ENCODE data around the gene DOCK2. TPM values are rescaled to one million over a fixed set of nuclear protein-coding genes. Genes with fewer than 3 reads are reported as not detected.

Gene DOCK2
- total RNA-seq, 6 donors from 2014 or later: 46.7 to 150 (median 73.8) TPM

GRCh38 chr5:169906745-169907649 lies 269.9 kb downstream of the DOCK2 start:
- no peak for TF ChIP-seq EP300 (IDR thresholded peaks at IDR 0.05)
- no peak for TF ChIP-seq CTCF (IDR thresholded peaks at IDR 0.05)
- TF ChIP-seq POLR2A (IDR thresholded peaks at IDR 0.05): no peak
- no peak for TF ChIP-seq POLR2AphosphoS5 (IDR thresholded peaks at IDR 0.05)
- no peaks in the 10 kb centered on the region for H3K9me3 ChIP-seq
- H3K4me1 ChIP-seq: no peaks in the 10 kb centered on the region
- ATAC-seq (ENCODE audit: low FRiP score in 2 of 2): no peak
- no peak for DNase-seq
- WGBS, 2 donors: 77 to 84% methylated on average over 8 of the region's 8 CpGs
- no peaks in the 10 kb centered on the region for H3K36me3 ChIP-seq
- no peak overlapping the region for H3K4me3 ChIP-seq
- H3K27me3 ChIP-seq: no peaks in the 10 kb centered on the region
- no peak overlapping the region for H3K27ac ChIP-seq

- TF ChIP-seq POLR2A (IDR thresholded peaks at IDR 0.05): no peak
- no peak for TF ChIP-seq CTCF (IDR thresholded peaks at IDR 0.05)
- TF ChIP-seq EP300 (IDR thresholded peaks at IDR 0.05): no peak
- TF ChIP-seq POLR2AphosphoS5 (IDR thresholded peaks at IDR 0.05): no peak
- H3K27me3 ChIP-seq: no peaks in the 10 kb centered on the region
- no peaks in the 10 kb centered on the region for H3K9me3 ChIP-seq
- H3K4me1 ChIP-seq: no peaks in the 10 kb centered on the region
- 88 to 100% methylated on average over 1 of the region's 1 CpG for WGBS, 2 donors
- ATAC-seq (ENCODE audit: low FRiP score in 2 of 2) (no peak), DNase-seq (no peak)
- H3K4me3 ChIP-seq: no peak overlapping the region
- H3K27ac ChIP-seq: no peak overlapping the region
- H3K36me3 ChIP-seq: no peaks in the 10 kb centered on the region
These were observed 271.8 kb downstream of the DOCK2 start for GRCh38 chr5:169908864-169909263.

GRCh38 chr5:169909945-169910344 lies 272.9 kb downstream of the DOCK2 start:
- no peaks in the 10 kb centered on the region for H3K9me3 ChIP-seq
- no peak overlapping the region for H3K27ac ChIP-seq
- 72 to 97% methylated on average over 3 of the region's 3 CpGs for WGBS, 2 donors
- no peaks in the 10 kb centered on the region for H3K4me1 ChIP-seq
- no peak for TF ChIP-seq CTCF (IDR thresholded peaks at IDR 0.05)
- no peak for TF ChIP-seq POLR2A (IDR thresholded peaks at IDR 0.05)
- no peak for TF ChIP-seq POLR2AphosphoS5 (IDR thresholded peaks at IDR 0.05)
- TF ChIP-seq EP300 (IDR thresholded peaks at IDR 0.05): no peak
- DNase-seq: no peak
- no peaks in the 10 kb centered on the region for H3K36me3 ChIP-seq
- ATAC-seq (ENCODE audit: low FRiP score in 2 of 2): no peak
- no peaks in the 10 kb centered on the region for H3K27me3 ChIP-seq
- H3K4me3 ChIP-seq: no peak overlapping the region

GRCh38 chr5:169910393-169910792 lies 273.3 kb downstream of the DOCK2 start:
- Histone ChIP-seq H3K36me3 (no peaks in the 10 kb centered on the region), H3K27ac (no peak overlapping the region), H3K27me3 (no peaks in the 10 kb centered on the region), H3K4me3 (no peak overlapping the region), H3K4me1 (no peaks in the 10 kb centered on the region), H3K9me3 (no peaks in the 10 kb centered on the region)
- ATAC-seq (ENCODE audit: low FRiP score in 2 of 2) (no peak), DNase-seq (no peak)
- TF ChIP-seq EP300 (IDR thresholded peaks at IDR 0.05) (no peak), CTCF (IDR thresholded peaks at IDR 0.05) (no peak), POLR2A (IDR thresholded peaks at IDR 0.05) (no peak), POLR2AphosphoS5 (IDR thresholded peaks at IDR 0.05) (no peak)
- WGBS, 2 donors: 69 to 90% methylated on average over 5 of the region's 5 CpGs

Data from upper lobe of left lung (tissue), 6 donors.